HepG2 (cell line): ENCODE data around the gene TJP3. TPM values are rescaled to one million over a fixed set of nuclear protein-coding genes. Genes with fewer than 3 reads are reported as not detected.

ENCODE experiments used
- ATAC-seq: fragments of 200-7000 bp; cut with Tn5 transposase; 3 replicates; pipeline ENCODE4 v1.9.1; 2020; ENCODE audit warnings: mild to moderate bottlenecking, moderate library complexity
- BruUV-seq: library from RNA; stranded (reverse); fragments of 400-500 nt; replicated peaks from 2 replicates; lab custom pipeline; 2021; lab: Mats Ljungman, UMichigan
- CTCF ChIA-PET: fragments of 300-600 bp; formaldehyde crosslinking; extraction: SDS; loops from one replicate; lab custom pipeline; 2021; ENCODE audit warnings: low total read pairs, inconsistent platforms, low intra/inter-chr PET ratio; lab: Yijun Ruan, JAX
- POLR2A ChIA-PET: fragments of 350-600 bp; sonication (Branson Sonifier 250); formaldehyde crosslinking; loops from one replicate; lab custom pipeline; 2020; ENCODE audit warnings: antibody characterized with exemption, inconsistent platforms; lab: Yijun Ruan, JAX
- DNase-seq: peaks from one replicate; pipeline ENCODE4 v3.0.0-alpha.2; 2015; ENCODE audit warnings: low spot score
- FAIRE-seq: peaks from 3 replicates; lab custom pipeline; 2011; peaks lifted over from hg19 to GRCh38; lab: Jason Lieb, UNC
- H2AFZ ChIP-seq: one replicate; pipeline ENCODE4 v1.6.1; 2011; ENCODE audit warnings: low read length, inconsistent platforms
- H3K27ac ChIP-seq: fragments of 300-600 bp; 3 replicates; pipeline ENCODE4 v1.8.0; 2011; ENCODE audit warnings: mixed run types, mild to moderate bottlenecking, mixed read lengths, low read length, inconsistent platforms; ENCODE audit not compliant: insufficient read depth; ENCODE audit errors: extremely low read length
- H3K27me3 ChIP-seq, 2 experiments: fragments of 200-600 bp in 1 of 2; 2 replicates in 1 of 2; 3 replicates in 1 of 2; pipeline versions ENCODE4 v1.6.0 to v1.8.0; 2011; ENCODE audit warnings: low read length in 2 of 2, mild to moderate bottlenecking in 2 of 2, moderate library complexity in 2 of 2, inconsistent platforms in 1 of 2; ENCODE audit not compliant: insufficient read depth in 2 of 2, control insufficient read depth in 1 of 2
- H3K36me3 ChIP-seq, 2 experiments: fragments of 200-600 bp in 1 of 2; replicated peaks in 1 of 2; 2 replicates in 1 of 2; 3 replicates in 1 of 2; pipeline versions ENCODE4 v1.5.1 to v1.8.0; 2011; ENCODE audit warnings: low read length in 2 of 2, inconsistent platforms in 1 of 2; ENCODE audit not compliant: insufficient read depth in 2 of 2, control insufficient read depth in 1 of 2
- H3K4me1 ChIP-seq: 2 replicates; pipeline ENCODE4 v1.5.1; 2012; ENCODE audit warnings: low read length, inconsistent platforms; ENCODE audit not compliant: insufficient read depth
- H3K4me2 ChIP-seq: 2 replicates; pipeline ENCODE4 v1.6.0; 2011; ENCODE audit warnings: low read depth, low read length, inconsistent platforms
- H3K4me3 ChIP-seq, 3 experiments: fragments of 200-600 bp in 1 of 3; sonication (generic), shearing (Covaris generic) in 1 of 3; replicated peaks in 1 of 3; 2 replicates each; pipeline ENCODE4 v1.5.1; 2011 to 2016; ENCODE audit warnings: low read length in 3 of 3, inconsistent platforms in 2 of 3, low read depth in 2 of 3, mild to moderate bottlenecking in 2 of 3, control low read depth in 1 of 3, mixed read lengths in 1 of 3; ENCODE audit not compliant: insufficient read depth in 1 of 3
- H3K79me2 ChIP-seq: one replicate; pipeline ENCODE4 v1.6.1; 2011; ENCODE audit warnings: low read length, inconsistent platforms; ENCODE audit not compliant: insufficient read depth
- H3K9ac ChIP-seq: 2 replicates; pipeline ENCODE4 v1.6.0; 2011; ENCODE audit warnings: mild to moderate bottlenecking, low read depth, low read length, inconsistent platforms; ENCODE audit not compliant: insufficient read depth
- H3K9me3 ChIP-seq: 2 replicates; pipeline ENCODE4 v1.5.1; 2012; ENCODE audit warnings: mild to moderate bottlenecking, low read length
- H4K20me1 ChIP-seq: 2 replicates; pipeline ENCODE4 v1.6.0; 2011; ENCODE audit warnings: inconsistent platforms, mild to moderate bottlenecking, low read length, moderate library complexity; ENCODE audit not compliant: insufficient read depth
- BCLAF1 ChIP-seq: fragments of 450-650 bp; IDR thresholded peaks from 2 replicates; pipeline ENCODE4 v1.6.1; 2017; ENCODE audit warnings: mild to moderate bottlenecking
- CHD4 ChIP-seq: fragments of 200-600 bp; sonication (generic); IDR thresholded peaks from 2 replicates; pipeline ENCODE4 v1.7.0; 2017; ENCODE audit warnings: mild to moderate bottlenecking, low read length, borderline replicate concordance
- ELF4 ChIP-seq: sonication (generic); formaldehyde crosslinking; IDR thresholded peaks from 2 replicates; pipeline ENCODE4 v1.5.0; 2020; ENCODE audit warnings: missing genetic modification reagents, mild to moderate bottlenecking, moderate library complexity, borderline replicate concordance
- KDM1A ChIP-seq: IDR thresholded peaks from 2 replicates; pipeline ENCODE4 v1.6.1; 2016; ENCODE audit warnings: missing compliant biosample characterization
- NFYC ChIP-seq: IDR thresholded peaks from 2 replicates; pipeline ENCODE4 v1.6.1; 2016; ENCODE audit warnings: missing genetic modification reagents, missing compliant biosample characterization
- RBFOX2 ChIP-seq: fragments of 200-400 bp; formaldehyde crosslinking; IDR thresholded peaks from 2 replicates; pipeline ENCODE4 v1.6.1; 2017; ENCODE audit warnings: low read depth, mild to moderate bottlenecking, low read length
- ZBTB8A ChIP-seq: sonication (generic); formaldehyde crosslinking; IDR thresholded peaks from 2 replicates; pipeline ENCODE4 v1.4.0; 2020; ENCODE audit warnings: mild to moderate bottlenecking, low read depth, missing genetic modification reagents, borderline replicate concordance
- ZKSCAN1 ChIP-seq: fragments of 150-350 bp; IDR thresholded peaks from 2 replicates; pipeline ENCODE4 v1.6.1; 2014; ENCODE audit warnings: low read length
- ZMYM3 ChIP-seq: sonication (generic); formaldehyde crosslinking; IDR thresholded peaks from 2 replicates; pipeline ENCODE4 v1.5.1; 2020; ENCODE audit warnings: mild to moderate bottlenecking, missing genetic modification reagents
- ZNF12 ChIP-seq: sonication (generic); formaldehyde crosslinking; IDR thresholded peaks from 2 replicates; pipeline ENCODE4 v1.5.0; 2020; ENCODE audit warnings: missing genetic modification reagents
- ZNF503 ChIP-seq: sonication (generic); formaldehyde crosslinking; IDR thresholded peaks from 2 replicates; pipeline ENCODE4 v1.4.0; 2020; ENCODE audit warnings: missing genetic modification reagents
- ZXDC ChIP-seq: sonication (generic); formaldehyde crosslinking; IDR thresholded peaks from 2 replicates; pipeline ENCODE4 v1.5.0; 2020; ENCODE audit warnings: mild to moderate bottlenecking, missing genetic modification reagents
- WGBS: methylation state at CpG from one replicate; pipeline ENCODE4 v1.1.6; 2017; ENCODE audit warnings: low lambda C conversion rate; 5-methylcytosine and 5-hydroxymethylcytosine counted together
- in situ Hi-C: cut with HindIII; loops from 2 replicates; pipeline ENCODE4 v1.10.0; 2017; ENCODE audit warnings: low pct_unique_long_range_greater_than_20kb; ENCODE audit not compliant: extremely low pct_ligation_motif_present
- intact Hi-C: fragments of 100-400 bp; cut with micrococcal nuclease; formaldehyde crosslinking; loops from one replicate; pipeline ENCODE4 v1.10.0; 2022; ENCODE audit not compliant: unreplicated experiment
- polyA plus RNA-seq, 8 experiments: library from polyadenylated mRNA; depleted of rRNA in 3 of 8; stranded (reverse) in 7 of 8; unstranded in 1 of 8; fragments of >200 nt; fragmentation: Illumina TruSeq in 4 of 8; extraction: Trizol in 4 of 8; gene quantifications; 2 replicates each; pipeline versions ENCODE4 v1.2.1 to v1.2.3, GENCODE V29; 2011 to 2016; ENCODE audit warnings: low read depth in 4 of 8, missing spikeins in 1 of 8, mixed read lengths in 1 of 8; ENCODE audit not compliant: insufficient read depth in 1 of 8
- total RNA-seq, 5 experiments: library from RNA; depleted of rRNA; stranded (reverse); fragments of >200 nt; fragmentation: Illumina TruSeq; extraction: Trizol; gene quantifications; 2 replicates each; pipeline ENCODE4 v1.2.3, GENCODE V29; 2016; ENCODE audit warnings: low read depth in 1 of 5

The TJP3 gene
- total and polyA plus RNA-seq, 2 of the 13 experiments (the other 11 are each of a cell fraction or from before 2014, with no cell fraction given): 2.3 to 21.5 TPM

- BruUV-seq: no TSS peak
- Histone ChIP-seq H4K20me1 (no peaks in the 10 kb centered on the region), H3K9ac (no peak overlapping the region), H3K27me3 (peaks cover 8 to 30% of the 10 kb centered on the region in 2 experiments; a peak in 4 of 5 replicates), H3K4me2 (no peak overlapping the region), H2AFZ (no peak overlapping the region), H3K36me3 (no peaks in the 10 kb centered on the region), H3K79me2 (no peaks in the 10 kb centered on the region), H3K27ac (no peak overlapping the region), H3K4me3 (no peak overlapping the region), H3K4me1 (0 out of 2 replicates have a peak, but pooled peaks cover 5% of the 10 kb centered on the region), H3K9me3 (peaks cover 18% of the 10 kb centered on the region)
- 68% methylated on average over 2 of the region's 2 CpGs for WGBS
- intact Hi-C loops (no loop called here), in situ Hi-C loops (no loop called here)
- CTCF ChIA-PET: no interaction called here
- FAIRE-seq (no peak), ATAC-seq (no peak), DNase-seq (no peak)
- POLR2A ChIA-PET: no interaction called here
- TF ChIP-seq BCLAF1 (no peak), ZBTB8A (CRISPR knock-in tag) (no peak), ZNF12 (no peak), CHD4 (0 out of 2 replicates have a peak, but pooled peaks have one; percentile 10)
Measured at GRCh38 chr19:3781603-3782002, 73.4 kb downstream of the TJP3 start.

GRCh38 chr19:3782330-3782729 is 74.1 kb downstream of the TJP3 start:
- 0 out of 2 replicates have a peak, but pooled peaks cover 5% of the 10 kb centered on the region for H3K4me1 ChIP-seq
- FAIRE-seq (no peak), DNase-seq (no peak), ATAC-seq (no peak)
- no peak overlapping the region for H2AFZ ChIP-seq
- H3K27ac ChIP-seq: no peak overlapping the region
- BruUV-seq: no TSS peak
- no peak overlapping the region for H3K4me3 ChIP-seq
- WGBS: 0% methylated on average over 1 of the region's 1 CpG
- ChIA-PET POLR2A (no interaction called here), CTCF (no interaction called here)
- H4K20me1 ChIP-seq: no peaks in the 10 kb centered on the region
- peaks cover 18% of the 10 kb centered on the region for H3K9me3 ChIP-seq
- in situ Hi-C loops: no loop called here
- intact Hi-C loops: no loop called here
- H3K27me3 ChIP-seq: peaks cover 8 to 33% of the 10 kb centered on the region in 2 experiments; a peak in 4 of 5 replicates
- H3K4me2 ChIP-seq: no peak overlapping the region
- H3K36me3 ChIP-seq: no peaks in the 10 kb centered on the region
- no peaks in the 10 kb centered on the region for H3K79me2 ChIP-seq
- no peak overlapping the region for H3K9ac ChIP-seq
- TF ChIP-seq ZNF503: no peak
- TF ChIP-seq ZKSCAN1: peak; percentile 54; the same call in 1 of the 2 replicates
- no peak for TF ChIP-seq NFYC (CRISPR knock-in tag)
- TF ChIP-seq RBFOX2: no peak
- TF ChIP-seq ZMYM3 (CRISPR knock-in tag): peak; percentile 60
- TF ChIP-seq ELF4 (CRISPR knock-in tag): no peak
- TF ChIP-seq KDM1A (CRISPR knock-in tag): 0 out of 2 replicates have a peak, but pooled peaks have one; percentile 23
- TF ChIP-seq ZXDC: no peak
